Measurements from ENCODE around the gene TCP11. TPM values are rescaled to one million over a fixed set of nuclear protein-coding genes. Genes with fewer than 3 reads are reported as not detected.

TCP11 gene
- total RNA-seq, 1 donor from 2014 or later: not detected

DNA sequence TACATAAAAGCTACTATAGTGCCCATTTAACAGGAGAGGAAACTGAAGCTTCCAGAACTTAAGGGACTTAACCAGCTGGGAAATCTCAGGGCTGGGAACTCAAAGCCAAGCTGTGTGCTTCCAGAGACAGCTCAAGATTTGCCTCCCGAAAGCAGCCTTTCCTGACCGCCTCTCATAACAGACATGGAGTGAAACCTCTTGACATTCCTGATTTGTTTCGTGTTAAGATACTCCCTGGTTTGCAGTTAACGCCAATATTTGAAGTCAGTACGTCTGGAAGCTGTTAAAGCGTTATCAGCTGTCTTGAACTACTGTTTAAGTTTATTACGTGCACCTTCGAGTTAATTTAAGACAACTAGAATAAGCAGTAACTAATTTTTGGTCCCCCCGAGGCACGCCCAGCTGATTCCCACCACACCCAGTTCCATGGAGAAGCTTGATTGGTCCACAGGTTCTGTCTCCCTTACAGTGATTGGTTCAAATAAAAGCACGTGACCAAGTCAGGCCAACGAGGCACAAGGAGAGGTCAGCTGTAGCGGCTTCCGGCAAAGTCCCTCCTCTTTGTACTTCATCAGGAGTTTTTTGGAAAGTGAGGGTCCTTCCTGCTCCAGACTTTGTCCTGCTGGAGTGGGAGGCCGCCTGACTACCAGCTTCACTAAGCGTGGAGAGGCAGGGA lies 8.9 kb upstream of the TCP11 start:
- no peak overlapping the region for H3K27ac ChIP-seq
- no peaks in the 10 kb centered on the region for H3K4me1 ChIP-seq
- no peaks in the 10 kb centered on the region for H3K27me3 ChIP-seq
- H3K9me3 ChIP-seq: no peaks in the 10 kb centered on the region
- H3K36me3 ChIP-seq: no peaks in the 10 kb centered on the region
- no peak overlapping the region for H3K4me3 ChIP-seq
- TF ChIP-seq POLR2A (IDR thresholded peaks at IDR 0.05): no peak
- TF ChIP-seq POLR2AphosphoS5 (IDR thresholded peaks at IDR 0.05; ENCODE audit: insufficient read depth in 1 of 2, low read depth in 1 of 2): no peak
- intact Hi-C loops (cut with DNase I): loop anchor here (5.0 to 10.0 kb wide), 2 partner anchors 57 to 95 kb away; no protein-coding TSS in a partner anchor
- no peak for DNase-seq (ENCODE audit: extremely low spot score in 2 of 2)

DNA sequence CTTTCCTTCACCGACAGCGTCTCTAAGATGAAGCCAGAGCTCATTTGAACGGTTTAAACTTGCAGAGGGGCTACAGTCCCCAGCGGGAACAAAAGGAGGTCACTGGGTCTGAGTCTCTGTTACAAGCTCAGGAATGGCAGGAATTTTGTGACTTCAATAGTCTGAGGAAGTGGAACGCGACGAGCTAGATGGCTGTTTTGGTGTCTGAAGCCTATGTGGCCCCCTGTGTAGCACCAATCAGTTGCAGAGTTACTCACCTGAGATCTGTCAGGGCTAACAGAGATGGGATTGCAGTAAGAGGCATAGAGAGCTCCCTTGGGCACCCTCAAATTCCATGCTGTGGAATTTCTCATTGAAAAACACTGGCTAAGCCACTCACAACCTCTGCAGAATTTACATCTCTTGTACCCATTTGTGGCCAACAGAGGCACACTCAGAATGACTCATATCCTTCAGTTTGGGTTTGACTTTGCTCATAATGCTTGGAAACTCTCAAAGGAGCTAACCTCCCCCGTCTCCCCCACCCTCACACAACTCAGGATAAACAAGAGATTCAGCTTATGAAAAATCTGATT lies 7.1 kb upstream of the TCP11 start:
- Histone ChIP-seq H3K4me3 (no peak overlapping the region), H3K4me1 (no peaks in the 10 kb centered on the region), H3K27me3 (no peaks in the 10 kb centered on the region), H3K36me3 (no peaks in the 10 kb centered on the region), H3K27ac (no peak overlapping the region), H3K9me3 (no peaks in the 10 kb centered on the region)
- intact Hi-C loops (cut with DNase I): loop anchor here (5.0 to 10.0 kb wide), 2 partner anchors 59 to 97 kb away; no protein-coding TSS in a partner anchor
- DNase-seq (ENCODE audit: extremely low spot score in 2 of 2): no peak
- no peak for TF ChIP-seq POLR2A (IDR thresholded peaks at IDR 0.05)
- TF ChIP-seq, protein P1, sequence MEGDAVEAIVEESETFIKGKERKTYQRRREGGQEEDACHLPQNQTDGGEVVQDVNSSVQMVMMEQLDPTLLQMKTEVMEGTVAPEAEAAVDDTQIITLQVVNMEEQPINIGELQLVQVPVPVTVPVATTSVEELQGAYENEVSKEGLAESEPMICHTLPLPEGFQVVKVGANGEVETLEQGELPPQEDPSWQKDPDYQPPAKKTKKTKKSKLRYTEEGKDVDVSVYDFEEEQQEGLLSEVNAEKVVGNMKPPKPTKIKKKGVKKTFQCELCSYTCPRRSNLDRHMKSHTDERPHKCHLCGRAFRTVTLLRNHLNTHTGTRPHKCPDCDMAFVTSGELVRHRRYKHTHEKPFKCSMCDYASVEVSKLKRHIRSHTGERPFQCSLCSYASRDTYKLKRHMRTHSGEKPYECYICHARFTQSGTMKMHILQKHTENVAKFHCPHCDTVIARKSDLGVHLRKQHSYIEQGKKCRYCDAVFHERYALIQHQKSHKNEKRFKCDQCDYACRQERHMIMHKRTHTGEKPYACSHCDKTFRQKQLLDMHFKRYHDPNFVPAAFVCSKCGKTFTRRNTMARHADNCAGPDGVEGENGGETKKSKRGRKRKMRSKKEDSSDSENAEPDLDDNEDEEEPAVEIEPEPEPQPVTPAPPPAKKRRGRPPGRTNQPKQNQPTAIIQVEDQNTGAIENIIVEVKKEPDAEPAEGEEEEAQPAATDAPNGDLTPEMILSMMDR (IDR thresholded peaks at IDR 0.05): no peak
- no peak for TF ChIP-seq POLR2AphosphoS5 (IDR thresholded peaks at IDR 0.05; ENCODE audit: insufficient read depth in 1 of 2, low read depth in 1 of 2)

DNA sequence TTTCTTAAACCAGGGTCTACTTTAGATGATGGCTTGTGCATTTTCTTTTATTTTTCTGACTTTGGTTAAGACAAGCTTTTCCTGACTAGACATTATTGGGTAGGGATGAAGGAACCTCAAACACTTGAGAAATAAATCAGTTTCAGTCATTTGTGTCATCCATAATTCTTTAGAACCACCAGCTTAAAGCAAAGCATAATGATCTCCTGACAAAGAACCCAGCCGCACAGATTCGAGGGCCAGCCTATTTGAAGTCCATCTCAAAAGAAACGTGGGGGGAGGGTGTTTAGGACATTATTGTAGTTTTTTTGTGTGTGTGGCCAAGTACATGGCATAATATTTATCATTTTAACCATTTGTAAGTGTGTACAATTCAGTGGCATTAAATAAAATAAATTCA lies 6.3 kb upstream of the TCP11 start:
- H3K4me3 ChIP-seq: no peak overlapping the region
- no peaks in the 10 kb centered on the region for H3K9me3 ChIP-seq
- DNase-seq (ENCODE audit: extremely low spot score in 2 of 2): no peak
- H3K27ac ChIP-seq: no peak overlapping the region
- H3K4me1 ChIP-seq: no peaks in the 10 kb centered on the region
- TF ChIP-seq, protein P1 (IDR thresholded peaks at IDR 0.05): no peak
- TF ChIP-seq POLR2AphosphoS5 (IDR thresholded peaks at IDR 0.05; ENCODE audit: insufficient read depth in 1 of 2, low read depth in 1 of 2) (no peak), POLR2A (IDR thresholded peaks at IDR 0.05) (no peak)
- no peaks in the 10 kb centered on the region for H3K36me3 ChIP-seq
- intact Hi-C loops (cut with DNase I): loop anchor here (5.0 to 10.0 kb wide), 2 partner anchors 60 to 97 kb away; no protein-coding TSS in a partner anchor
- H3K27me3 ChIP-seq: no peaks in the 10 kb centered on the region

- H3K27ac ChIP-seq: no peak overlapping the region
- intact Hi-C loops (cut with DNase I): loop anchor here (5.0 to 10.0 kb wide), 2 partner anchors 60 to 98 kb away; no protein-coding TSS in a partner anchor
These were observed 5.9 kb upstream of the TCP11 start for GRCh38 chr6:35147026-35147425.

GRCh38 chr6:35146453-35146852 lies 5.3 kb upstream of the TCP11 start:
- intact Hi-C loops (cut with DNase I): loop anchor here (5.0 to 10.0 kb wide), 2 partner anchors 61 to 98 kb away; no protein-coding TSS in a partner anchor
- Histone ChIP-seq H3K4me1 (peaks cover under 1% of the 10 kb centered on the region), H3K27ac (no peak overlapping the region), H3K27me3 (no peaks in the 10 kb centered on the region), H3K36me3 (no peaks in the 10 kb centered on the region), H3K4me3 (no peak overlapping the region), H3K9me3 (no peaks in the 10 kb centered on the region)
- no peak for DNase-seq (ENCODE audit: extremely low spot score in 2 of 2)
- TF ChIP-seq, protein P1 (IDR thresholded peaks at IDR 0.05): peak in 2 of 3 experiments; percentile 21 to 48
- no peak for TF ChIP-seq POLR2AphosphoS5 (IDR thresholded peaks at IDR 0.05; ENCODE audit: insufficient read depth in 1 of 2, low read depth in 1 of 2)

More at GRCh38 chr6:35147026-35147425, 5.9 kb upstream of the TCP11 start:
- Histone ChIP-seq H3K27me3 (no peaks in the 10 kb centered on the region), H3K36me3 (no peaks in the 10 kb centered on the region), H3K9me3 (no peaks in the 10 kb centered on the region), H3K4me1 (no peaks in the 10 kb centered on the region), H3K4me3 (no peak overlapping the region)
- TF ChIP-seq POLR2A (IDR thresholded peaks at IDR 0.05) (no peak), POLR2AphosphoS5 (IDR thresholded peaks at IDR 0.05; ENCODE audit: insufficient read depth in 1 of 2, low read depth in 1 of 2) (no peak)
- TF ChIP-seq, protein P1 (IDR thresholded peaks at IDR 0.05): no peak
- no peak for DNase-seq (ENCODE audit: extremely low spot score in 2 of 2)

Measured in vagina (tissue), 2 donors.